ENCODE results near the gene GMPR. TPM values are rescaled to one million over a fixed set of nuclear protein-coding genes. Genes with fewer than 3 reads are reported as not detected.

GMPR gene
- total RNA-seq, 1 experiment from 2014 or later, result 28.7 TPM

DNA sequence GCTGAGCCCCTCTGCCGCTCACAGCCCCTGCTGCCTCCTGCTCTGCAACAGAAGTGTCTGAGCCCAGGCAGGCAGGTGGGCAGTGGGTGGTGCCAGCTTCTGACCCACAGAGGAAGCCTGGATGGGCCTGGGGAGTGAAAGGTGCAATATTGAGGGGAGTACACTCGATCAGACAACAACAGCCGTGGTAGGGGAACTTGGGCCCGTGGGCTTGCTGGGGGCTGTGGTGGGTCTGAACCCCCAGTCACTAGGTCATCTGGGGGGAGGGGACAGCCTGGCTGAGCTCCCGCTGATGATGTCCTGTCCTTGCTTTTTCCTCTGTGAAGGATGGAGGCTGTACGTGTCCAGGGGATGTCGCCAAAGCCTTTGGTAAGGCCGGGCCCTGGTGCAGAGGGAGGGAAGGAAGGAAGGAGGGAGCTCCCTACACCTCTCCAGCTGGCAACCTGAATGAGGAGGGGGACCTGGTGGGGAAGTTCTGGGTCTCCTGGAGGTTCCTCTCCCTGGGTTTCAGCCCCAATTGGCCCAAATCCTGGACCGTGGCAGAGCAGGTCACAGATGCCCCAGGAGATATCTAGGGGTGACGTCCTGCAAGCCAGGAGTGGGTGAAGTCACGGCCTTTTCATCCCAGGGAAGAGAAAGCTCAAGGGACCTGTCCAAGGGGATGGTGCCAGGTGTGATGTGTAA, 47.2 kb downstream of the GMPR start:
- no peak overlapping the region for H3K27ac ChIP-seq
- H3K27me3 ChIP-seq, result no peaks in the 10 kb centered on the region
- no peak overlapping the region for H3K4me3 ChIP-seq
- no peak for DNase-seq
- H3K36me3 ChIP-seq, result no peaks in the 10 kb centered on the region
- H3K4me1 ChIP-seq, result no peaks in the 10 kb centered on the region
- no peaks in the 10 kb centered on the region for H3K9me3 ChIP-seq (replicated peaks)

DNA sequence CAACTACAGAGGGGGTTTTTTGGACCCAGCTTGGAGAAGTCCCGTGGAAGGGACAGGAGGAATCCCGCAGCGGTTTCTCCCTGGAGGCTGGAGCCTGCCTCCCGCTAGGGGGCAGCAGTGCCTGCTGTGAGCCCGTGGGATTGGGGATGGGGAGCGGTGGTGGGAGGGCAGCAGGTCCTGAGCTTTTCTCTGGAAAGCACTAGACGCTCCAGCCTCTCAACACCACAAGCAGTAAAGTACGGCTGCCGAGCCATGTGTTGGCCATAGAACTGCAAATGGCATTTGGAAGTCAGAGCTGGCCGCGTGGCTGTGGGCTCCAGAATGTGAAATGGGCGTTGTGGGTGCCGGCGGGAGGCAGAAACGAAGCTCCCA, 47.8 kb downstream of the GMPR start:
- H3K4me1 ChIP-seq, result no peaks in the 10 kb centered on the region
- no peak overlapping the region for H3K27ac ChIP-seq
- H3K36me3 ChIP-seq, result no peaks in the 10 kb centered on the region
- H3K4me3 ChIP-seq, result no peak overlapping the region
- H3K27me3 ChIP-seq, result no peaks in the 10 kb centered on the region
- H3K9me3 ChIP-seq (replicated peaks), result no peaks in the 10 kb centered on the region
- no peak for DNase-seq

DNA sequence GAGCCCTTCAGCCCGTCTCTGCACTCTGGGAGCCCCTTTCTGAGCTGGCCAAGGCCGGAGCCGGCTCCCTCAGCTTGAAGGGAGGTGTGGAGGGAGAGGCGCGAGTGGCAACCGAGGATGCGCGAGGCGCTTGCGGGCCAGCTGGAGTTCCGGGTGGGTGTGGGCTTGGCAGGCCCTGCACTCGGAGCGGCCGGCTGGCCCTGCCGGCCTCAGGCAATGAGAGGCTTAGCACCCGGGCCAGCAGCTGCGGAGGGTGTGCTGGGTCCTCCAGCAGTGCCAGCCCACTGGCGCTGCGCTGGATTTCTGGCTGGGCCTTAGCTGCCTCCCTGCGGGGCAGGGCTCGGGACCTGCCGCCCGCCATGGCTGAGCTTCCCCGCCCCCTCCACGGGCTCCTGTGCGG, 49.8 kb downstream of the GMPR start:
- no peak overlapping the region for H3K27ac ChIP-seq
- no peaks in the 10 kb centered on the region for H3K4me1 ChIP-seq
- DNase-seq, result no peak
- no peaks in the 10 kb centered on the region for H3K9me3 ChIP-seq (replicated peaks)
- H3K36me3 ChIP-seq, result no peaks in the 10 kb centered on the region
- no peaks in the 10 kb centered on the region for H3K27me3 ChIP-seq
- H3K4me3 ChIP-seq, result no peak overlapping the region

DNA sequence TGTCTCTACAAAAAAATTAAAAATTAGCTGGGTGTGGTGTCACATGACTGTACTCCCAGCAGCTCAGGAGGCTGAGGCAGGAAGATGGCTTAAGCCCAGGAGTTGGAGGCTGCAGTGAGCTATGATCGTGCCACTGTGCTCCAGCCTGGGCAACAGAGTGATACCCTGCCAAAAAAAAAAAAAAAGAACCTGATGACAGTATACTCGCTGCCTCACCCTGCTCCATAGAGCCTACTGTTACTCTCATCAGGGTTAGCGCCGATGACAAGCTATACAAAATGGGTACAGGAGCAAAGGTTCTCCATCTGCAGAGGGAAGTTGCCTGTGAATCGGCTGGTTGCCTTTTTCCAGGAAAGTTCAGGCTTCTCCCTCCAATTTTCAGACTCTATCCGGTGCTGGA, 53.4 kb downstream of the GMPR start:
- Histone ChIP-seq H3K27me3 (no peaks in the 10 kb centered on the region), H3K4me3 (no peak overlapping the region), H3K36me3 (no peaks in the 10 kb centered on the region), H3K9me3 (replicated peaks) (no peaks in the 10 kb centered on the region), H3K27ac (no peak overlapping the region), H3K4me1 (no peaks in the 10 kb centered on the region)
- no peak for DNase-seq

DNA sequence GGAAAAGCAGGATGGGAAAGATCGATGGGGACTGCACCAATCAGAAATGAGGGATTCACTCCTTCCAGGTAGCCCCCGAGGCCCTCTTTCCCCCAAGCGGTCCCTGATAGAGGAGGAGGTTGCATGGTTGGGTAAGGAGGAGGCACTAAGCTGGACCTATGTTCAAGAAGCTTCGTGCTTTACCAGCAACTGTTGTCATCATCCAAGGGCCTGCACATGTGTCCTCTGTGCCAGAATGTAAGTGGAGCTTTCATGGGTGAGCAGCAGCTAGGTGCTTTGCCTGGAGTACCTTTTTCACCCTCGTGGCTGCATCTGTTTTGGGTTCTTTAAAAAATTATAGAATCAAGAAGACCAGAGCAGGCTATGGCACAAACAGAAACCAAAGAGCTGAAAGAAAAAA, 54.0 kb downstream of the GMPR start:
- no peak overlapping the region for H3K4me3 ChIP-seq
- no peak for DNase-seq
- H3K9me3 ChIP-seq (replicated peaks), result no peaks in the 10 kb centered on the region
- no peak overlapping the region for H3K27ac ChIP-seq
- H3K36me3 ChIP-seq, result no peaks in the 10 kb centered on the region
- no peaks in the 10 kb centered on the region for H3K4me1 ChIP-seq
- no peaks in the 10 kb centered on the region for H3K27me3 ChIP-seq

DNA sequence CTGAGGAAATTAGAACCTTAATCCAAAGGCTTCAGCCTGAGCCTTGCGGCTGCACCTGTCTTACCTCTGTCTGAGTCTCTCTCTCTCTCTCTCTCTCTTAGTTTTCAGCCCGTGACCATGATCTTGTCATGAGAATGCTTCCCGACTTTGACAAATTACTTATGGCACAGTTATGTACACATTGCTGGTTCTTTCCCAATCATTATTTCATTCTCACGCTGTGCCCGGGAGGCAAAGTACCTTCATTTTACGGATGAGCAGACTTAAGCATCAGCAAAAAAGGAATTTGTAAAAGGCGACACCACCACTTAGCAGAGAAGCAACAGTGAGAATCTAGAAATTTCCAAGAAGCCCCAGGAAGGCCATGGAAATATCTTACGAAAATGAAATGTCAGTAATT, 54.6 kb downstream of the GMPR start:
- Histone ChIP-seq H3K4me1 (no peaks in the 10 kb centered on the region), H3K4me3 (no peak overlapping the region), H3K36me3 (no peaks in the 10 kb centered on the region), H3K9me3 (replicated peaks) (no peaks in the 10 kb centered on the region), H3K27ac (no peak overlapping the region), H3K27me3 (no peaks in the 10 kb centered on the region)
- no peak for DNase-seq

DNA sequence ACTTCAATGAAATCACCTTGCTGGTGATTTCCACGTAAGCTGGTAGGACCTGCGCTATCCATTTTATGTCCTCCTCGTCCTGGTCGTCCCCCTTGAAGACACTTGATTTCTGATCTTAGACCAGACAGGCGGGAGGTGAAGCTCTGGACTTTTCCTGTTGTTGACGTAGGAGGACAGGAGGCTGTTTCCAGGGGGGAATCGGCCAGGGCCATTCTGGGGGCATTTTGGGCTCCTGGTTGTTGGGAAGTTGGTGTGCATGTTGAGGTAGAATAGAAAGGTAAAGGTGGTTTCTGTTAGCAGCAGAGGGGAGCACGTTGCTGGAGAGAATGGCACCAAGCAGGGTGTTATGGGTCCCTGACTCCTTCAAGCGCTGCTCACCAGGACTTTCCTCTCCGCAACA, 56.0 kb downstream of the GMPR start:
- H3K27me3 ChIP-seq, result no peaks in the 10 kb centered on the region
- H3K27ac ChIP-seq, result no peak overlapping the region
- H3K36me3 ChIP-seq, result no peaks in the 10 kb centered on the region
- no peak for DNase-seq
- no peak overlapping the region for H3K4me3 ChIP-seq
- H3K4me1 ChIP-seq, result no peaks in the 10 kb centered on the region
- H3K9me3 ChIP-seq (replicated peaks), result no peaks in the 10 kb centered on the region

DNA sequence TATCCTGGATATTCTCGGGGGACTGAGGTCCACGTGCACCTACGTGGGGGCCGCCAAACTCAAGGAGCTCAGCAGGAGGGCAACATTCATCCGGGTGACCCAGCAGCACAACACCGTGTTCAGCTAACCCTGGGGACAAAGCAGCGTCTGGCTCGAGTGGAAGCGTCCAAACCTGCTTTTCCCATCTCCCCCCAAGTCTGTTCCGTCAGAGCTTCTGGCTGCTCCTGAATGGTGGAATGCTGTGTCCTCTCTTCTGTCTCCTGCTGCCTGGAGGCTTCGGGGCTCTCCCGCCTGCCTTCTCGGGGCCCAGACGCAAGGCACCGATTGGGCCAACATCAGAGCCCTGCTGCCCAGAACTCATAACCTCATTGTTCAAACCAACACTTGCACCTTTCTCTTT, 56.7 kb downstream of the GMPR start:
- Histone ChIP-seq H3K4me3 (no peak overlapping the region), H3K4me1 (no peaks in the 10 kb centered on the region), H3K27ac (no peak overlapping the region), H3K36me3 (no peaks in the 10 kb centered on the region), H3K27me3 (no peaks in the 10 kb centered on the region), H3K9me3 (replicated peaks) (no peaks in the 10 kb centered on the region)
- no peak for DNase-seq

DNA sequence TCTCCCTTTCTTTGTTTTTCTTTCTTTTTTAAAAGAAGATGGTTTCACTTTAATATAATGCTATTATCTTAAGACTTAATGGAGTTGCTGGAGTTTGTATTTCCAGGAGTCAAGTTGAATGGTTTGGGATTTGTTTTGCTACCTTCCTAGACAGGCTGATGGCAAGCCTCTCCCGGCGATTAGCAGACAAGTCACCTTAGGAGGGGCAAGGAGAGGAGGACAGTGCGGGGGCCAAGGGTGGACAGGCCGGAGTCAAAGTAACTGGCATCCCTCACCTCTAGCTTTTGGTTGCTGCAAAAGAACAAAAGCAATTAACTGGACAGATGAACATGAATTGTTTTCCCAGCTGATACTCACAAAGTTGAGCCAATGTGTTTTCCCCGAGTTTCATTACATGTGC, 57.1 kb downstream of the GMPR start:
- H3K27ac ChIP-seq, result no peak overlapping the region
- H3K4me3 ChIP-seq, result no peak overlapping the region
- H3K36me3 ChIP-seq, result no peaks in the 10 kb centered on the region
- H3K27me3 ChIP-seq, result no peaks in the 10 kb centered on the region
- H3K9me3 ChIP-seq (replicated peaks), result no peaks in the 10 kb centered on the region
- H3K4me1 ChIP-seq, result no peaks in the 10 kb centered on the region
- DNase-seq, result no peak

DNA sequence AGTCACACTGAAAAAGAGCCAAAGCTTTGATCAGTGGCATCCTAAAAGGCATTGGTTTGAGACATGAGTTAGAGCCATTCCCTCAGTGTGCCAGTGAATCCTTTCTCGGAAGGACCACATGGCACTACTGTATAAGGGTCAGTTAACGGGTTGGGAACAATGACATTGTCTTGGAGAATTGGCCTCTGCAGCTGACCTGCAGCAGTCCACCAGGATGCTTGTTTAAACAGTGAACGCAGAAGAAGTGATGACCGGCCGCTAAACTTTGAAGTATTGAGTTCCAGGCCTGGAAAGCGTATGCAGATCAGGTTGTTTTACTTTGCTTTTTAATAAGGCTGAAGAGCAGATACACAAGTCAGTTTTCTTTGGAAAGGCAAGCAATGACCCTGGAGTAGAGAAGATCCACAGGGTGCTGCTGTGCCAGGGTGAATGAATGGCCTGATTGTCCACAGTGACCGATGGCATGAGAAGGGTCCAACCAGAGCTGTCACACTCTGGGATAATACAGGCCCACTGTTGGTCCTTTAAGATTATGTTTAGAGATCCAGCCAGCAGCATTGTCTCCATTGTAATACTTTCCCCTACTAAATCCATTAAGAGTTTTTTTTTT, 57.8 kb downstream of the GMPR start:
- no peaks in the 10 kb centered on the region for H3K27me3 ChIP-seq
- H3K4me3 ChIP-seq, result no peak overlapping the region
- no peaks in the 10 kb centered on the region for H3K36me3 ChIP-seq
- no peaks in the 10 kb centered on the region for H3K4me1 ChIP-seq
- H3K27ac ChIP-seq, result no peak overlapping the region
- no peaks in the 10 kb centered on the region for H3K9me3 ChIP-seq (replicated peaks)
- DNase-seq, result no peak

DNA sequence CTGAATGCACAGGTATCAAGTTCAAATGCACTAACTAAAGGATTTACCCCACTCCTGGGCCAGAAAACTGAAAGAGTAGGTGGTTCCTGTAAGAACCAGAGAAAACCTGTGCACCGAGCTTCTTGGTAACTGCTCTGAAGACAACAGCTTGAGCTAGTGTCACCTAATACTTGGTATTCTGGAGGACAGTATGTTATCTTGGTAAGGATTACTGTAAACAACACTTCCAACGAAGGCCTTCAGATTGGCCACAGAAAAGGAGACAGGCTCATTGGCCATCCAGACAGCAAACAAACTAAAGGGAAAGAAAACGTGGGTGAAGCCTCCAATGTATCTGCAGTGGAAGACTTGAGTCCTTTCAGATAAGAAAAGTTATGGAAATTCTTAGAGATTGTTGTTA, 61.5 kb downstream of the GMPR start:
- H3K4me1 ChIP-seq, result no peaks in the 10 kb centered on the region

DNA sequence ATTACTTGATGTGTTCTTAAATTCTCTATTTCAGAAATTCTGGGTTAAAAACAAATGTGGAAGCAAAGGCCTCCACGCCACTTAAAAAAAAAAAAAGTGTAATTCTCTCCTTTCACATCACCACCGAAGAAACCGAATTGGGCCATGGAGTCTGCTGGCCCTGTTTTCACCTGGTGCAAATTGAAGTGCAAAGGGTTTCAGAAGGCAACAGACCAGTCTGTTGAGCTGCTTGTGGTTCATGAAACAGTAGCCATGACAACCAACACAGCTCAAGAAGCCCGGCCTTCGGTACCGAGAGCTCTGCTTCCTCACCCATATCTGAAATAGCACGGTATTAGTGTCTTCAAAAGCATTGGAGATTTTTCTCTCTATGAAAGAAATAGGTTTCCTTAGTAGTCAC, 63.1 kb downstream of the GMPR start:
- DNase-seq, result no peak
- no peaks in the 10 kb centered on the region for H3K36me3 ChIP-seq
- no peak overlapping the region for H3K27ac ChIP-seq
- no peaks in the 10 kb centered on the region for H3K4me1 ChIP-seq
- H3K4me3 ChIP-seq, result no peak overlapping the region
- no peaks in the 10 kb centered on the region for H3K27me3 ChIP-seq
- no peaks in the 10 kb centered on the region for H3K9me3 ChIP-seq (replicated peaks)

More for the DNA sequence above, 61.5 kb downstream of the GMPR start:
- H3K27ac ChIP-seq, result no peak overlapping the region
- no peaks in the 10 kb centered on the region for H3K27me3 ChIP-seq
- H3K4me3 ChIP-seq, result no peak overlapping the region
- H3K9me3 ChIP-seq (replicated peaks), result no peaks in the 10 kb centered on the region
- H3K36me3 ChIP-seq, result no peaks in the 10 kb centered on the region
- DNase-seq, result no peak

DNA sequence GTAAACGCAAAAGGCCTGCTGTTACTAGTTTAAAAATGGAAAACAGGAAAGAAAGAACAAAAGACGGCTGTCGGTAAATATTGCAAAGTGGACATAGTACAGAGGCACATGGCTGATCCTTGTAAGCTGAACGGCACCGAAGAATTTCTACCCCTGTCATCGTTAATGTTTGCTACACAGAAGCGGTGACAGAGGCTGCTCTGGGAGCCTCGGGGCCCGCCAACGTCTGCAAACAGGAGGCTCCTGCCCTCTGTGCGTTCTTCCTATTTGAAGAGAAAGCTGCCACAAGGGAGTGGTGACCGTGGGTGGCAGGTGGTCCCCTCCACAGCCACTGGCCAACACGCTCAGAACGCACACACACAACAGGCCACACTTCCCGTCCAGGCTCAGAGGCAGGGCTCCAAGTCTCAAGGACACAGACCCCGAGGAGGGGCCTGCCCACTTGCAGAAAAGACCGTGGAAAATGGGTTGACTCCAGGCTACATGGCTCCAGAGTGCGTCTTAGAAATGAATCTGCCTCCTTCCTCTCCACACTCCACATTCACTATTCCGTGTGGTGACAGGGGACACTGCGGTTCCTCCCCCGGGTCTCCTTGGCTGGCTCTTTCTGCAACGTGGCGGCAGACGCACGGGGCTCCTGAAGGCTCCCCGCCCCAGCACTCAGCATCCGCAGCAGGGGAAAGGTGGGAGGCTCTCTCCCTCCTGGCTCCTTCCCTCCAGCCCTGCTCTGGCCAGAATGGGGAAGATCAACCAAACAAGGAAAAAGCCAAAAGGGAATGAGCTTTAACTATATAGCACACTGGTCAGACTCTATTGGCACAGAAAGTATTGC, 64.5 kb downstream of the GMPR start:
- Histone ChIP-seq H3K27ac (no peak overlapping the region), H3K36me3 (no peaks in the 10 kb centered on the region), H3K9me3 (replicated peaks) (no peaks in the 10 kb centered on the region), H3K4me1 (no peaks in the 10 kb centered on the region), H3K4me3 (no peak overlapping the region), H3K27me3 (no peaks in the 10 kb centered on the region)
- DNase-seq, result no peak

DNA sequence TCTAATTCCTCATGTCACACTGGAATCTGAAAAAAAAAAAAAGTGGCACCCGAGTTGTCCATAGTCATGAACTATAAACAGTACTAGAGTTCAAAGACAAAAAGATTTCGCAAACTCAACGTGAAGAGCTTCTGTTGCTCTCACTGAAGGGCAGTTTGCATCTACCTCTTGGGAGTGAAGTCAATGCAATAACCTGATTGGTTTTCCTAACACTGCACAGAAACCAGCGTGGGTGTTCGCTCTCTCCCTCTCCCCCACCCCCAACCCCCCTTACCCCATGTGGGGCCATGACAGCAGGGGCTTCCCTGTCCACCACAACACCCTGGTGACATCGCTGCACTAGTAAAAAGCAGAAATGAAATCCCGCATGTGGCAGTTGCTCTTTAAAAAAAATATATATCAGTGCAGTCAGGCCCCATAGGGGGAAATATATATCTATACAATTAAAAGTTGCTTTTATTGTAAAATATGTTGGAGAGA, 66.9 kb downstream of the GMPR start:
- H3K4me3 ChIP-seq, result no peak overlapping the region
- no peak for DNase-seq
- H3K4me1 ChIP-seq, result no peaks in the 10 kb centered on the region
- H3K9me3 ChIP-seq (replicated peaks), result no peaks in the 10 kb centered on the region
- no peaks in the 10 kb centered on the region for H3K27me3 ChIP-seq
- H3K27ac ChIP-seq, result no peak overlapping the region
- H3K36me3 ChIP-seq, result no peaks in the 10 kb centered on the region

DNA sequence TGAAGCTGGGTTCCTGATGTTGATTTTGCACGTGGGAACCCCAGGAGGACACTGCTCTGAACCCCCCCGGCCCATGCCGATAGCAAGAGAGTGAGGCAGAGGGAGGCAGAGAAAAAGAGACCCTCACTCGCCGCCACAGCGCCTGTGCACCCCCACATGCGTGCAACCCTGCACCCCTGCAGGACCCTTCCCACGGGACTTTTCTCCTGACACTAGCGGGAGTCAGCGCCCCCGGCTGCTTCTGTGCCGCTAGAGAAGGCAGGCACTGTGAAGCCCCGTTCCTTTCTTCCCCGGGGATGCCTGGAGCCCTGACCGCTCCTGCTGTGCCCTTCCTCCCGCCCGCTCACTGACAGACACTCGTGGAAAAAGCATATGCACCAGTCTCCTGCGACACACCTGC, 67.4 kb downstream of the GMPR start:
- no peaks in the 10 kb centered on the region for H3K9me3 ChIP-seq (replicated peaks)
- no peaks in the 10 kb centered on the region for H3K27me3 ChIP-seq
- DNase-seq, result no peak
- H3K4me1 ChIP-seq, result no peaks in the 10 kb centered on the region
- H3K27ac ChIP-seq, result no peak overlapping the region
- H3K36me3 ChIP-seq, result no peaks in the 10 kb centered on the region
- no peak overlapping the region for H3K4me3 ChIP-seq

Measured in SJCRH30 (cell line).